Activated CD4-positive, alpha-beta T cell treated with anti-CD3 and anti-CD28 coated beads, Interleukin-2, amount 10 ng/mL, durations not matched to agents 24 days and 14 days (primary cell): Measurements from ENCODE around the gene SERINC1. TPM values are rescaled to one million over a fixed set of nuclear protein-coding genes. Genes with fewer than 3 reads are reported as not detected.

Source experiments
- DNase-seq: peaks from one replicate; pipeline ENCODE4 v3.0.0; 2022
- H3K27ac Mint-ChIP-seq: one replicate; pipeline ENCODE4 v1.8.0; 2022; ENCODE audit warnings: mild to moderate bottlenecking, mixed read lengths
- H3K27me3 Mint-ChIP-seq: one replicate; pipeline ENCODE4 v1.8.0; 2022; ENCODE audit warnings: mixed read lengths
- H3K36me3 Mint-ChIP-seq: one replicate; pipeline ENCODE4 v1.8.0; 2022; ENCODE audit warnings: low read depth, mild to moderate bottlenecking, mixed read lengths
- H3K4me1 Mint-ChIP-seq: one replicate; pipeline ENCODE4 v1.8.0; 2021; ENCODE audit warnings: mixed read lengths
- H3K4me3 Mint-ChIP-seq: one replicate; pipeline ENCODE4 v1.8.0; 2022; ENCODE audit warnings: mild to moderate bottlenecking, moderate library complexity, mixed read lengths
- H3K9me3 Mint-ChIP-seq: one replicate; pipeline ENCODE4 v1.8.0; 2021; ENCODE audit warnings: mixed read lengths
- intact Hi-C: fragments of 100-400 bp; cut with micrococcal nuclease; formaldehyde crosslinking; loops from one replicate; pipeline ENCODE4 v1.15.1; 2023
- total RNA-seq: library from RNA; stranded (reverse); gene quantifications from 2 replicates; pipeline ENCODE4 v1.2.3, GENCODE V29; 2022

SERINC1 gene
- total RNA-seq, 1 donor from 2014 or later: 38.6 TPM

DNA sequence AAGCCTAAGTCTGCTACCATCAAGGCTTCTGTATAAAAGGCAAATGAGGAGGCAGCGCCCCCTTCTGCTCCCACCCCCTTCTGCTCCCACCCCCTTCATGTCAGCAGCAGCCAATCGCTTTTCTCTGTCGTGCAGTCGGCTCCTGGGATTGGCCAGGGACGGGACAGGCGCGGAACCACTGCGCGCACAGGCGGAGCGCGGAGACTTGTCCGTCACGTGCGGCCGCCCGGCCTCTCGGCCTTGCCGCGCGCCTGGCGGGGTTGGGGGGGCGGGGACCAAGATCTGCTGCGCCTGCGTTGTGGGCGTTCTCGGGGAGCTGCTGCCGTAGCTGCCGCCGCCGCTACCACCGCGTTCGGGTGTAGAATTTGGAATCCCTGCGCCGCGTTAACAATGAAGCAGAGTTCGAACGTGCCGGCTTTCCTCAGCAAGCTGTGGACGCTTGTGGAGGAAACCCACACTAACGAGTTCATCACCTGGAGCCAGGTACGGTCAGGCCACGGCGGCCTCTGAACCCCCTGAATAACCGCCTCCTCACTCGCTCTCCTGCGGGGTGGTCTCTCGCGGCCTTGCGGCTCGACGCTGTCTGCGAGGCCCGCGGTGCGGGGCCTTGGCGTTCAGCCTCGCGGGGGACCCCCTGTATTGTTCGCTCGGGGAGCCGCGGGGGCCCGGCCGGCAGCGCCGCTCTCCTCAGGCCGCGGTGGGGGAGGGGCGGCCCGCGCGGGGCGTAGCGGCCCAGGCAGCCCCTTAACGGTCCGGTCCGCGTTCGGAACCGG lies 72.1 kb downstream of the SERINC1 start, which contains the start of gene HSF2:
TSS of gene HSF2 (plus strand) at position 305 of the 773 bp plus-strand sequence. CDS start at position 391, 86 bp downstream.
- no peaks in the 10 kb centered on the region for H3K27me3 Mint-ChIP-seq
- peaks cover 31% of the 10 kb centered on the region for H3K4me1 Mint-ChIP-seq
- peaks cover 11% of the 10 kb centered on the region for H3K36me3 Mint-ChIP-seq
- DNase-seq: peak; percentile 97
- H3K4me3 Mint-ChIP-seq: peak within 1 kb of the TSS; percentile 99
- peak within 1 kb of the TSS; percentile 96 for H3K27ac Mint-ChIP-seq
- intact Hi-C loops: loop anchor here (1.0 to 10.0 kb wide), 7 partner anchors 9 to 1065 kb away; partner anchors contain the start of genes SERINC1 and TBC1D32
- no peaks in the 10 kb centered on the region for H3K9me3 Mint-ChIP-seq

DNA sequence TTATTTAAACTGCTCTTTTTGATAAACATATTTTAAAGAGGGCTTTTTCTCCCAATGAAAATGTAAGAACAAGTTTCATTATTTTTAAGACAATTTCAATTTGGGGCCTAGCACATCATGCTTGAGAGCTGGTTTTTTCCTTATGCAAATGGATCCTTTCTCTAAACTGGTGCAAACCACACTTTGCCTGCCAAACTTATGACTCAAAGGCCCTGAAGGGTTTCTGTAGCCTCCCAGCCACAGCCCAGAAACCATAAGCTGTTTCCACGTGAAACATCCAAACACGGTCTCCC lies 72.6 kb downstream of the SERINC1 start:
- Mint-ChIP-seq H3K36me3 (peaks cover 10% of the 10 kb centered on the region), H3K4me1 (peaks cover 29% of the 10 kb centered on the region), H3K27me3 (no peaks in the 10 kb centered on the region), H3K9me3 (no peaks in the 10 kb centered on the region), H3K27ac (peak overlapping the region; percentile 89), H3K4me3 (peak overlapping the region; percentile 99)
- intact Hi-C loops: loop anchor here (1.0 to 10.0 kb wide), 6 partner anchors 18 to 1065 kb away; partner anchors contain the start of genes SERINC1 and TBC1D32
- DNase-seq: no peak

- Mint-ChIP-seq H3K9me3 (no peaks in the 10 kb centered on the region), H3K27me3 (no peaks in the 10 kb centered on the region), H3K36me3 (no peaks in the 10 kb centered on the region), H3K27ac (no peak overlapping the region), H3K4me1 (peaks cover 10% of the 10 kb centered on the region), H3K4me3 (no peak overlapping the region)
- intact Hi-C loops: loop anchor here (10.0 kb wide), 1 partner anchor 619 kb away; no protein-coding TSS in a partner anchor
- no peak for DNase-seq
Measured at GRCh38 chr6:122394016-122394415, 77.6 kb downstream of the SERINC1 start.

- Mint-ChIP-seq H3K4me3 (no peak overlapping the region), H3K9me3 (no peaks in the 10 kb centered on the region), H3K27ac (no peak overlapping the region), H3K27me3 (no peaks in the 10 kb centered on the region), H3K36me3 (no peaks in the 10 kb centered on the region), H3K4me1 (peaks cover 10% of the 10 kb centered on the region)
- intact Hi-C loops: loop anchor here (10.0 kb wide), 1 partner anchor 619 kb away; no protein-coding TSS in a partner anchor
- DNase-seq: no peak
Measured at GRCh38 chr6:122393351-122393896, 78.2 kb downstream of the SERINC1 start.

Other genes with a start within 250 kb of the SERINC1 start
- gene HSF2, start 72.2 kb downstream of the SERINC1 start, total RNA-seq: 15.3 and 16.1 TPM in 2 replicates
- not detected in 2 replicates for gene PKIB, start 138.6 kb upstream of the SERINC1 start, total RNA-seq